NAMALWA (cell line): ENCODE results near the gene POLR1G.

Experiments
- DNase-seq: peaks from one replicate; pipeline ENCODE4 v3.0.0-alpha.2; 2015; ENCODE audit warnings: low spot score

The POLR1G gene

DNA sequence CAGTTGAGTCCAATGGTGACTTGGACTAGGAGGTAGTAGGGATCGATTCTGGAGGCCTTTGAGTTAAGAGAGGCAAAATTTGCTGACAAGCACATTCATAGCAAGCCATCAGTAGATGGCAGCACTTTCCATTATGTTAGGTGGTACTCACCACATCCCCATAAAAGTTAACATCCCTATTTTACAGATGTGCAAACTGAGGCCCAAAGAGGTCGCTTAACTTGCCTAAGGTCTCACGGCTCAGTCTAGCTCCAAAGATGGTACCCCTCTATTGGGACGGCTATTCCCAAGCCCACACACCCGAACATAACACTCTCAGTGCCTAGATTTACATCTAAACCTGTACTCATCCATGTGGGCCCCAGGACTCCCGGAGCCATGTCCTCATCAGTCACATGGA, 39.9 kb downstream of the POLR1G start:
- DNase-seq, result peak; percentile 69

DNA sequence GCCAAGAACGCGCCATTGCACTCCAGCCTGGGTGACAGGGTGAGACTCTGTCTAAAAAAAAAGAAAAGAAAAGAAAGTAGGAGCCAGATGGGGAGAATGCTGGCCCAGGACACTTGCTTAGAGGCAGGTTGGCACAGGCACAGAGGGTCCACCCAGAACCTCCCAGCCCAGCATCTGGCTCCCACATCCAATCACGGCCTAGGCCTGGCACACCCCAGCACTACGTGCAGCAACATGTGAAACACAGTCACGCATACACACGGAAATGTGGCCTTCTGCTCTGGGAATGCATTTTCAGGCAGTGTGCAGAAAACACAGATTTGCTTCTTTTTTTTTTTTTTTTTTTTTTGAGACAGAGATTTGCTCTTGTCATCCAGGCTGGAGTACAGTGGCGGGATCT, 40.5 kb downstream of the POLR1G start:
- DNase-seq, result no peak

DNA sequence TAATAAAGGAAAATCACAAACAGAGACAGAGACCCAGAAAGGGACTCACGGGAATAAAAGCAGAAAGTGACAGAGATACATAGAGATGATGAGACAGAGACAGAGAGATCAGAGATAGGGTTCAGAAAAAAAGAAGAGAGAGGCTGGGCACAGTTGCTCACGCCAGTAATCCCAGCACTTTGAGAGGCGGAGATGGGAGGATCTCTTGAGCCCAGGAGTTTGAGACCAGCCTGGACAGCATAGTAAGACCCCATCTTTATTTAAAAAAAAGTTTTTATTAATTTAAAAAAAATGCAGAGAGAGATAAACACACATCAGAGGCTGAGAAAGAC, 41.9 kb downstream of the POLR1G start:
- no peak for DNase-seq

DNA sequence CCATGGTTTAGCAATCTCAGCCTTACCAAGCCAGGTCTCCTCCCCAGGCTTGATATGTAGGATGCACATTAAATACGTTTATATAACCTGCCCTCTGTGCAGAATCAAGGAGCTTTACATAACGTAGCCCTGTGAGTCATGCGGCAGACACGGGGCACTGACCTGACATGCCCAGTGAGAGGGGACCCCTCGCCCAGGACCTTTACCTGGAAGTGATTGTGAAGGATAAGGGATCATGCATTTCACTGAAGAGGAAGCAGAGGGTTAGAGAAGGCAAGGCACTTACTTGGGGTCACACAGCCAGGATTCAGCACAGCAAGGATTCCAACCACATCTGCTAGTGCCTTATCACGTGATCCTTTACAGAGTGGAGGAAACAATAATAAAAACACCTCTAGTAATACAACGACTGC, 42.4 kb downstream of the POLR1G start:
- no peak for DNase-seq

DNA sequence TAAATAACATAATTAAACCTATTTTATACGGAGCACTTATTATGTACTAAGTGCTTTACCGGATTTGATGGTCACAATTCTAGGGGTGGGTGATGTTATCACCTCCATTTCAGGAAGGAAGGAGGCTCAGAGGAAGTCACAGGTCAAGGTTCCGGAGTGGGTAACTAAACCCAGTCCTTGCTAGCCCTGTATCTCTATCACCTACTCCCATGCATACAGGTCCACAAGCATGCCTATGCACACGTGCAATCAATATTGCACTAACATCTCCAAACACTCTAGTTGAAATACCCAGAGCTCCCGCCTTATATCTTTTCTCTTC, 43.5 kb downstream of the POLR1G start:
- DNase-seq, result no peak

DNA sequence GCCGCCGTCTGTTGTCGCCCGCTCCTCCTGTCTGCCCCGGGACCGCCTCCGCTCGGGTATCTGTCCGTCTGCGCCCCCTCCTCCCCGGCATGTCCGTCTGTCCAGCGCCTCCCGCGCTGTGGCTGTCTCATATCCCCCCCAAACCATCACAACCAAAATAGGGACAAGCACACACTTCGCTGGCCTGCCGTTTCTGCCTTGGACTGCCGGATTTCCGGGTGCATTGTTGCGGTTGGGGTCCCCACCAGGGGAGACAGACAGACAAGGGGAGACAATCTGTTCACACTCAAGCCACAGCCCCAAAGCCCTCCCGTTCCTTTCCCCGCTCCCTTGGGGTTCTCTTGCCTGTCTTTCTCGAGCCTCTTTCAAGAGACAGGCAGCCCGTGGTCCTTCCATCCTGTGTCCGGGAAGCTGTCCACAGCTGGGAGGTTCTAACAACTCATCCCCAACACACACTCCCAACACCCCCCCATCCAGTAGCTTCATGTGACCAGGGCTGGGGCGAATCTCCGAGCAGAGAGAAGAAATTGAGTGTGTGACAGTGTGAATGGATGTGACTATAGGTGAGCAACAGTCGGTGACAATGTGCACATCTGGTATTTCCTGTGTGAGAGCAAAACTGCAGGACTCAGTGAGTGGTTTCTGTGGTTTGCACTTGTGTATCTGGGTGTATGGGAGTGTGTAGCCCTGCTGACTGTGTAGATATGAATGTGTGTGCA, 44.8 kb downstream of the POLR1G start:
- DNase-seq, result peak; percentile 65

DNA sequence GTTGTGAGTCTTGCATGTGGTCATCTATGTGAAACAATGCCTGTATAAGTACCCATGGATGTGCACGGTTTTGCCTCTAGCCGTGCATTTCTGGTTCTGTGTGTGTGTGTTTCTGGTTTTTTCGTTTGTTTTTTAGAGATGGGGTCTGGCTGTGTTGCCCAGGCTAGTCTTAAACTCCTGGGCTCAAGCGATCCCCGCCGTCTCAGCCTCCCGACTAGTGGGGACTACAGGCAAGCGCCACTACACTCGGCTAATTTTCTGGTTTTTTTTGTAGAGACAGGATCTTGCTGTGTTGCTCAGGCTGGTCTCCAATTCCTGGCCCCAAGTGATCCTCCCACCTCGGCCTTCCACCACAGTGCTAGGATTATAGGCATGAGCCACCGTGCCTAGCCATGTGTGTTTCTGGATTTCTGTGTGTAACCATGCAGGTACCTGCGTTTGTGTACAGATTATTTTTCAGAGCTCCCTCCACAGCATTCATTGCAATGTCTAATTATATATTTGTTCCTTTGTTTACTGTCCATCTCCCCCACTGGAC, 45.5 kb downstream of the POLR1G start:
- DNase-seq, result no peak

DNA sequence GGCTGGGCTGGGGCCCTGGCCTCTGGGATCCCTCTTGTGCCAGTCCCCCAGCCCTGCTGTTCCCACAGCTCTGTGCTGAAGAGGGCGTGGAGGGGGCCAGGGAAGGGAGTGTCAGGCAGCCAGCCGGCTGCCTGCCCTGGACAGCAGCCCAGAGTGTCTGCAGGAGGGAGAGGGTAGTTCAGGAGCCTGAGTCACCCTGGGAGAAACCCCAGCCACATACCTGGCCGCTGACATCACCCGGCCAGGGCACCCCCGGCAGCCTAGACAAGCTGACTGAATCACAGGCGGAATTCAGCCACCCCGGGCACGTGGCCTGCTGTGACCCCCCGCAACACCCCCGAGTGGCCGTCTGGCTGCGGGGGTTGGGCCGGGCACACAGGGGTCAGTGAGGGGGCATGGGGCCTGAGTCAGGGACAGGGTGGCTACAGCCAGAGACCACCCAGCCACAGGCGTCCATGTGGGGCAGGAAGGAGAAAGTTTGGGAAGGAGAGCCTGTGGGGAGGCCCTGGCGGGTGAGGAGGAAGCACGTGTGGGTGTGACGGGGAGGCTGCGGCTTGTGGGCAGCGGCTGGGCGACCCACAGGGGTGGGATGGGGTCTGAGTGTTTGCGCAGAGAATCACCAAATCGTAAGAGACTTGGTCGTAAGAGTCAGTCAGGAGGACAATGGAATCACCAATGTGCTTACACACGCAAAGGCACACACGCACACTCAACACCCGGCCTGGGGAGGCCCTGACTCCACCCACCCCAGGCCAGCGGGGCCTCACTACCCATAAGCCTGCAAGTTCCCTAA, 49.5 kb downstream of the POLR1G start:
- no peak for DNase-seq

DNA sequence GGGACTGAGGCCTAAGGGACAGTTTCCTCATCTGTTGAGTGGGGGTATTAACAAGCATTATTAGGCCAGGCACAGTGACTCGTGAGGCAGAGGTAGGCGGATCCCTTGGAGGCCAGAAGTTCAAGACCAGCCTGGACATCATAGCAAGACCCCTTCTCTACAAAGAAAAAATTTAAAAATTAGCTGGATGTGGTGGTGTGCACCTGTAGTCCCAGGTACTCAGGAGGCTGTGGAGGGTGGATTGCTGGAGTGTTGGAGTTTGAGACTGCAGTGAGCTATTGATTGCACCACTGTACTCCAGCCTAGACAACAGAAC, 50.0 kb downstream of the POLR1G start:
- no peak for DNase-seq

DNA sequence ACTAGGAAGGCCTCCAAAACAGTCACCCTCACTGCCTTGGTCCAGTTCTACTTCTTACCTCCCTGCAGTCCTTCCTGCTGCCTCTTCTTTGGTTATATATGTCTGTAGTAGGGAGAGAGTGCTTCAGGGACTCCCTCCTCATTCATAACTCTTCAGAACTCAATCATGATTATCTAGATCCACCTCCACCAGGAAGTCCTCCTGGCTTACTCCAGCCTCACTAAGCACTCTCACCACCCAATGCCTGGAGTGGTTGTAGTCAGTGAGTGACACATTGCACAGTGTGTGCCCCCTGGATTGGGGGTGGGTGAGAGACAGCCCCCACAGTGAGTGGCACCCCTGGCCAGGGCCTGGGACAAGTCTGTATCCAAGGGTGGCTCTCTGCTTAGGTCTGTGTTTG, 51.3 kb downstream of the POLR1G start:
- no peak for DNase-seq
